T-helper 2 cell treated with Interferon-gamma antibody and Interleukin-4, amounts not matched to agents 5 μg/mL and 100 μg/mL, for 36 hours (primary cell): Measurements from ENCODE around the gene GFY.
A peak's percentile ranks its signal among the peaks of the same experiment; 100 is the strongest.

Source experiments
- DNase-seq: peaks from one replicate; pipeline ENCODE4 v3.0.0; 2021; ENCODE audit warnings: low spot score
- H3K27ac Mint-ChIP-seq: one replicate; pipeline ENCODE4 v1.8.0; 2021; ENCODE audit warnings: mild to moderate bottlenecking, mixed read lengths
- H3K27me3 Mint-ChIP-seq: one replicate; pipeline ENCODE4 v1.8.0; 2021; ENCODE audit warnings: low read depth, mixed read lengths
- H3K36me3 Mint-ChIP-seq: one replicate; pipeline ENCODE4 v1.8.0; 2021; ENCODE audit warnings: low read depth, mixed read lengths
- H3K4me1 Mint-ChIP-seq: one replicate; pipeline ENCODE4 v1.8.0; 2021; ENCODE audit warnings: low read depth, mixed read lengths
- H3K4me3 Mint-ChIP-seq: one replicate; pipeline ENCODE4 v1.8.0; 2022; ENCODE audit warnings: mild to moderate bottlenecking, moderate library complexity, mixed read lengths
- H3K9me3 Mint-ChIP-seq: one replicate; pipeline ENCODE4 v1.8.0; 2021; ENCODE audit warnings: mixed read lengths

GFY gene, protein sequence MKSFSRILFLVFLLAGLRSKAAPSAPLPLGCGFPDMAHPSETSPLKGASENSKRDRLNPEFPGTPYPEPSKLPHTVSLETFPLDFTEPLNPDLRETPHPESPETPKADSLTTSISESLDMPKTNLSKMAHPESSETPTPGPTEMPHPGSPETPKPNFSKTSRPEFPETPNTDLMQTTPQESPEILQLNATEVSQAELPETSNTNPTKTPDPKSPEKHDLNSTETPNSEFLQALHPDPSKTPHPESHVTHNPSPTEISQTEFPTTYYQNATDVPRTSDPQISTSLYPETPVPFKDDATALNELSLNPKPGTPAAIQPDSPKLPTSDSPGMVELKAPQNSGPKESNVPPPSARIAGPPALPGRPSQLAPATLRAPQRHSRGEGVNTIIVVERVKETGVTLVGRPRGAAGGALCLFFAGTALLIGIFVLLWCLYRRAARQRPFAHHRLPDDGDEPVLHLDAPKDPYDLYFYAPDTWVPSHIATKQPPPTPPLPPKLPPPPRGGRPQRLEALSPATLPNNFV

DNA sequence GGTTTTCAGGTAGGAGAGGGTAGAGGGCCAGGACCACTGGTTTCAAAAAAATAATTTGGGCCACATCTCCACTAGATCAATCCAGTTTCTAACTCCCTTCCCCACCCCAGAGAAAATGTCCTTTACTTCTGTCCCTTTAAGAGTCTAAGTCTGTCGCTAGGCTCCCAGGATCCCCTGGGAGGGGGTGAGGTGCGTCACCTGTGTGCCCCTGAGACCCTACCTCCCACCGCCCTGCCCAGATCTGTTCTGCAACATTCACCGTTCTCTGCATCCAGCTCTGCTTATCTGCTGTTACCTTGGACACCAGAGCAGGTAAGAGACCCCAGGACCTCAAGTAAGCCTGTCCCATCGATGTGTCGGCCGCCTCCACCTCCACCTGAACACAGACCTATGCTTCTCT, at the start of gene GFY:
TSS of gene GFY (plus strand) at position 211 of the 400 bp plus-strand sequence. CDS start 1,043 bp downstream, outside the sequence.
- H3K4me1 Mint-ChIP-seq, result peaks cover 43% of the 10 kb centered on the region
- no peak for DNase-seq
- peaks cover 91% of the 10 kb centered on the region for H3K27me3 Mint-ChIP-seq
- no peaks in the 10 kb centered on the region for H3K9me3 Mint-ChIP-seq
- no peak within 1 kb of the TSS for H3K4me3 Mint-ChIP-seq
- no peak within 1 kb of the TSS for H3K27ac Mint-ChIP-seq
- peaks cover 3% of the 10 kb centered on the region for H3K36me3 Mint-ChIP-seq

DNA sequence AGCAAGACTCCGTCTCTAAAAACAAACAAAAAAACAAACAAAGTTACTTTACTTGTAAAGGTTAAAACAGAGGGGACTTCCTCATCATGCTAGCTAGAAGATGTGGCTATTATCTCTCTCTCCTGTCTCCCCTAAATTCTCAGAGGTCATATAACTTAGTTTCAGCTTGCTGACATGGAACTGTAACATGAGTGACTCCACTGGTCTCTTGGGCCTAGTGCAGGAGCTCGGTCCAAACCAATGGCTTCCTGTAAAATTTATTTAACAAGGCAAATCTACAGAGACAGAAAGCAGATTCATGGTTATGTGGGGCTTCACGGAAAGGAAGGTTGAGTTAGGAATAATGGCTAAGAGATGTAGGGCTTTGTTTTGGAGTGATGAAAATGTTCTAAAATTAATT, 46.7 kb upstream of the GFY start:
- Mint-ChIP-seq H3K27ac (no peak overlapping the region), H3K27me3 (peaks cover 2% of the 10 kb centered on the region), H3K36me3 (no peaks in the 10 kb centered on the region), H3K4me3 (no peak overlapping the region), H3K4me1 (no peaks in the 10 kb centered on the region), H3K9me3 (peaks cover 11% of the 10 kb centered on the region)
- no peak for DNase-seq

DNA sequence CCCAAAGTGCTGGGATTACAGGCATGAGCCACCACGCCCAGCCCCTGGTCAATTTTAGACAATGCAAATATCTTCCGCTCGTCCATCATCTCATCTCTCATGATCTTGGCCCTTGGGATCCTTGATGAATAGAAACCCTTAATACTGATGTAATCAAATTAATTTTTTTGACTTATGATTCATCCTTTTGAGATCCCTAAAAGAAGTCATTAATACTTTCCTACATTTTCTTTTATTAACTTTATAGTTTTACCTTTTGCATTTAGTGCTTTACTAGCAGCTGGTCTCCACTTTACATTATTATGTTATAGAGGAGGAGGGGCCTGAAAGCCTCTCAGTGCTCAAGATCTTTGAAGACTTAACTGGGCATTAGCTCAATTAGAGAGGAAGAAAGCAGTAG, 44.8 kb upstream of the GFY start:
- Mint-ChIP-seq H3K9me3 (peaks cover 14% of the 10 kb centered on the region), H3K27ac (no peak overlapping the region), H3K4me1 (peaks cover 2% of the 10 kb centered on the region), H3K4me3 (no peak overlapping the region), H3K36me3 (no peaks in the 10 kb centered on the region), H3K27me3 (peaks cover 6% of the 10 kb centered on the region)
- no peak for DNase-seq

DNA sequence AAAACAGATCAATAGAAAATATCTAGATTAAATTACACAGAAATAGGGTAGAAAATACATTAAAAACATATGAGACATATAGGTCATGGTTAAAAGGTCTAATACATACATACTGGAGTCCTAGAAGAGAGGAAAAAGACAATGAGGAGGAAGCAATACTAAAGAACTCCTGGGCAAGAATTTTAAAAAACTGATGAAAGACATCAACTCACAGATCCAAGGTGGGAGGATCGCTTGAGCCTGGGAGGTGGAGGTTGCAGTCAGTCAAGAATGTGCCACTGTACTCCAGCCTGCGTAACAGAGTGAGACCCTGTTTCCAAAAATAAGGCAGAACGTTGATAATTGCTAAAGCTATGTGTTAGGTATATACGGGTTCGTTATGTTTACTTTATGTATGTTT, 42.5 kb upstream of the GFY start:
- Mint-ChIP-seq H3K27ac (no peak overlapping the region), H3K36me3 (no peaks in the 10 kb centered on the region), H3K27me3 (peaks cover 4% of the 10 kb centered on the region), H3K4me3 (no peak overlapping the region), H3K4me1 (peaks cover 4% of the 10 kb centered on the region), H3K9me3 (peaks cover 14% of the 10 kb centered on the region)
- no peak for DNase-seq

DNA sequence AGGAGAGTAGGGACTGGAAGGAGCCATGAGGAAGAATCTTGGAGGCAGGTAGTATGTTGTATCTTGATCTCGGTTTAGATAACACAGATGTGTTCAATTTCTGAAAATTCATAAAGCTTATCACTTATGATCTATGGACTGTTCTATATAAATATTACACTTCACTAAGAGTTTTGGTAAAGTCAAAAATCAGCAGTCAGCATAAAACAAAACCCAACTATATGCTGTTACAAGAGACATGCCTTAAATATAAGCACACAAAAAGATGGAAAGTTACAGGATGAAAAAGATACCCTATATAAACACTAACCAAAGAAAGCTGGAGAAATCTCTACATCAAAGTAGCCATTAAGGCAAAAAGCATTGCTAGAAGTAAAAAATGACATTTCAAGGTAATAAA, 41.6 kb upstream of the GFY start:
- DNase-seq, result no peak
- Mint-ChIP-seq H3K9me3 (peaks cover 14% of the 10 kb centered on the region), H3K4me3 (no peak overlapping the region), H3K27ac (no peak overlapping the region), H3K4me1 (peaks cover 4% of the 10 kb centered on the region), H3K36me3 (no peaks in the 10 kb centered on the region), H3K27me3 (peaks cover 4% of the 10 kb centered on the region)

DNA sequence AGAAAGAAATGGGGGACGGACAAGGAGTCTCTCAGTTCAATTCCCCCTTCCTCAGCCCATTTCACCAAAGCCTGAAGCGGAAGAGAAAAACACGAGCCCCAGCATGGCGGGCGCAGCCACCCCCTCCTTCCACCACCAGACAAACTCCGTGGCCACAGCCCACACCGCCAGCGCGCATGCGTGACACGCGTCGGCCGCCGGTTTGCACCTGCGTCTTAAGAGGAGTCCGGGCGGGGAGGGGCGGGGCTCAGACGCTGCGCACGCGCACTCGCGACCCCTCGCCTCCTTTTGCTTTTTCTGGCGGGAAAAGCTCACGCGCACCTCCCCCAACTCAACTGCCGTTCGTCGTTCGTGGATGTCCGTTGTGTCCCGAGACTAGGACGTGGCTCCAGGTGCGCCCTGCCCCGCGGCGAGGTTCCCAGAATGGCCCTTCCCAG, 37.2 kb upstream of the GFY start, which contains the start of gene KASH5:
TSS of gene KASH5 (plus strand) at position 314 of the 437 bp plus-strand sequence. CDS start 2,635 bp downstream, outside the sequence.
- peak within 1 kb of the TSS; percentile 54 for H3K27ac Mint-ChIP-seq
- H3K27me3 Mint-ChIP-seq, result peaks cover 7% of the 10 kb centered on the region
- peak; percentile 54 for DNase-seq
- no peaks in the 10 kb centered on the region for H3K36me3 Mint-ChIP-seq
- H3K9me3 Mint-ChIP-seq, result peaks cover 5% of the 10 kb centered on the region
- H3K4me3 Mint-ChIP-seq, result peak within 1 kb of the TSS; percentile 18
- H3K4me1 Mint-ChIP-seq, result peaks cover 15% of the 10 kb centered on the region

DNA sequence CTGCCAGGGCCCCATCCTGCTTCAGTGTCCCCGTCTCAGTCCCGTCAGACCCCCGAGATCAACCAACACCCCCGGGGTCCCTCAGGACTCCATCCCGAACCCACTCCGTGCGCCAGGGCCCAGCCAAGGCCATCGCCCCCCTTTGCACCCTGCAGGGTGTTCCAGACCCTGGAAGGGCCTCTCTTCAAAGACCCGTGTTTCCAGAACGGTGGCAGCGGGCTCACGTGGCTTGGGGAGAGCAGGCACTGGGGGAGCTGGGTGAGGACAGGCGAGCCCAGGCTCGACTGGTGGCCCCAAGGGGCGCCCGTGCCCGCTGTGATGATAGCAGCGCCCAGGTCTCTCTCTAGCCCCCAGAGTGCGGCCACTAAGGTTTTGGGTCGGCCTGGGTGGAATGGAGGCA, 35.8 kb upstream of the GFY start:
- Mint-ChIP-seq H3K27ac (no peak overlapping the region), H3K9me3 (no peaks in the 10 kb centered on the region), H3K36me3 (no peaks in the 10 kb centered on the region), H3K4me3 (no peak overlapping the region), H3K4me1 (peaks cover 13% of the 10 kb centered on the region), H3K27me3 (peaks cover 2% of the 10 kb centered on the region)
- DNase-seq, result no peak

DNA sequence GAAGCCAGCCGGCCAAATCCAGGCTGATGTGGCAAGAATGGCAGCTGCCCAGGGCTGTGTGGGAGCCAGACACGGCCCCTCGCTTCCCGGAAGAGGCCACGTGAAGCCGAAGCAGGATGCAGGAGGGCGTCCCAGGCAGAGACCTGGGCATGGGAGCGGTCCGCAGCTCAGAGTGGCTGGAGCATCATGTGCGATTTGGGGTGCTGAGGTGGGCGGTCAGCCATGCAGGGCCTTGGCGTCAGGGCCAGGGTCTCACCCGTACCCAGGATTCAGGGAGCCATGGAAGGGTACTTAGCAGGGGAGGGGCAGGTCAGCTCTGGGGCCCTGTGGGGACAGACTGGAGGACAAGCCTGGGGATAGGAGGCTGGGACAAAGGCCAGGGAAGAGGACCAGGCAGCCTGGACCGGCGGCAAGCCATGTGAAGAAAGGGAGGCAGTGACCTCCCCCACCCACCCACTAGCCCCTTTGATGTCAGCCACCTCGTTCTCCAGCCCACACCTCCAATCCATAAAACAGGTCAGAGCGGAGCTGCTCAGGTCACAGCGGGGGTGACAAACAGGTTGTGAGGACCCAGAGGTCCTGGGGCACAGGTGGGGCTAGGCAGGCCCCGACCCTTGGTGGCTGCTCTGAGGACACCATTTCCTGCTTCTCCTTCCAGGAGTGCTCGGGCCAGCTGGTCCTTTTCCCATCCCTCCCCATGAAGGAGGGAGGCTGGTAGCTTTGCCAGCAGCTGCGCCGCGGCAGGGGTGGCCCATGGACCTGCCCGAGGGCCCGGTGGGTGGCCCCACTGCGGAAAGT, 34.9 kb upstream of the GFY start:
- DNase-seq, result no peak
- no peak overlapping the region for H3K27ac Mint-ChIP-seq
- H3K27me3 Mint-ChIP-seq, result peaks cover 2% of the 10 kb centered on the region
- no peak overlapping the region for H3K4me3 Mint-ChIP-seq
- no peaks in the 10 kb centered on the region for H3K36me3 Mint-ChIP-seq
- peaks cover 13% of the 10 kb centered on the region for H3K4me1 Mint-ChIP-seq
- no peaks in the 10 kb centered on the region for H3K9me3 Mint-ChIP-seq

DNA sequence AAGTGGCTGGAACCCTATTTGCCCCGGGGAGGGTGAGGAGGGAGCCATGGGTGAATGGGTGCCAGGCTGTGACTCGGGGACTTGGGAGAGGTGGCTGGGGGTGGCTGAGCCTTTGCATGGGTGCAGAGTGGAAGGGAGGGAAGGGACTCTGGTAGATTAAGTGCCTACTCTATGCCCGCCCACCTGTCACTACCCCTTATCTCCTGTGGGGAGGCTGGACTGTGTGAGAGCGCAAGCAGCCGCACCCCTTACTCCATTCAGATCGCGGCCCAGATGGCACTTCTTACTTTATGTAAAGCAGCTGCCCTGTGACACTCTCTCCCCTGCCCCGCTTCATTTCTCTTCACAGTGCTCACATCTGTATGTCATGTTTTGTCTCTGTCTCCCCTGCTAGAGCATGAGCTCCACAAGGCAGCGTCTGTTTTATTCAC, 34.2 kb upstream of the GFY start:
- Mint-ChIP-seq H3K4me3 (no peak overlapping the region), H3K27ac (no peak overlapping the region), H3K27me3 (peaks cover 2% of the 10 kb centered on the region), H3K9me3 (no peaks in the 10 kb centered on the region), H3K36me3 (no peaks in the 10 kb centered on the region), H3K4me1 (peaks cover 14% of the 10 kb centered on the region)
- DNase-seq, result no peak

DNA sequence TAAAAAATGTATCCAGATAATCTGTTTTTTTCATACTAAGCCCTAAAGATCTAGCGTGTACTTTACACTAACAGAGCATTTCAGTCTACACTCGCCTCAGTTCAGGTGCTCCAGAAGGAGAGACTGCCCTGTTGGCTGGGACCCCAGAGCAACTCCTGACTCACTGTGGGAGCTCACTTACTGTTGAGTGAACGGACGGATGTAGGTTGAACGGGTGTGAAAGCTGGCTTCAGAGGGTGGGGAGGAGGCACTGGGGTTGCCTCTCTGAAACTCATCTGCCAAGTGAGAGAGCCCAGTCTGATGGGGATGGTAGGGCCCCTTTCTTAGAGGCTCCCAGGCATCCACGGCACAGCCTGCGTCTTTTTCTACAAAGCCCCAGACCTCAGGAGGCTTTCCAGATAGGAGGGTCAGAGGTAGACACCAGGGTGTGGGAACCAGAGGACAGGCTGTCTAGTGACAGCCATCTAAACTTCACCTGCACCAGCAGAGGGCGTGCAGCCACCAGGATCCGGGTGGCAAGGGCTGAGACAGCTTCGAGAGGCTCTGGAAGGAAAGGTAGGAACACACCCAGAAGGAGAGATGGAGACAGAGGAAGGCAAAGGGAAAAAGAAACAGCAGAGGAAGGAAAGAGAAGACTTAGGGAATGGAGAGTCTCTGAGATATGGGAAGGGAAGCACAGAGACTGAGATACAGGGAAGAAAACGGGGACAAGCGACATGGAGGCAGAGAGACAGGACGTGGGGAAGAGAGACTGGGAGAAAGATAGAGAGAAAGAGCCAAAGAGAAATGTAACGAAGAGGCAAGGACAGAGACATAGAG, 33.4 kb upstream of the GFY start:
- H3K9me3 Mint-ChIP-seq, result no peaks in the 10 kb centered on the region
- H3K36me3 Mint-ChIP-seq, result no peaks in the 10 kb centered on the region
- DNase-seq, result peak; percentile 72
- peak overlapping the region; percentile 49 for H3K27ac Mint-ChIP-seq
- H3K4me1 Mint-ChIP-seq, result peaks cover 14% of the 10 kb centered on the region
- H3K27me3 Mint-ChIP-seq, result peaks cover 2% of the 10 kb centered on the region
- no peak overlapping the region for H3K4me3 Mint-ChIP-seq

DNA sequence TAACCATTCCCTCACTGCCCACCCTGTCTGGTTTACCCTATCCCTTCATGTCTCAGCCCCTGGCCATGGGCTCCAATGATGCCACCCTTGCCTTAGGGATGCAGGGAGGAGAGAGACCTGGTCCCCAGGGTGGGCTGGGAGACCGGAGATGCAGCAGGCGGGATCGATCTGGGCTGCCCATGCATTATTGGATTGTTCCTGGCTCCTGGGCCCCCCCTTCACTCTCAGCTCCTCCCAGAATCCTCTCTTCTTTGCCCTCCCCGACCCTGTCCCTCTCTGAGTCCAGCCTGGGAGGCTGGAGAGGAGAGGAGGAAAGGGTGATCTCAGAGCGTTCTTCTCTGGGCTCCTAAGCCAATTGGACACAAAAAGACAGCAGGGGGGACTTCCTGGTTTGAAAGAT, 31.3 kb upstream of the GFY start:
- H3K9me3 Mint-ChIP-seq, result no peaks in the 10 kb centered on the region
- H3K27me3 Mint-ChIP-seq, result peaks cover 11% of the 10 kb centered on the region
- no peaks in the 10 kb centered on the region for H3K36me3 Mint-ChIP-seq
- no peak for DNase-seq
- no peak overlapping the region for H3K27ac Mint-ChIP-seq
- H3K4me3 Mint-ChIP-seq, result no peak overlapping the region
- peaks cover 22% of the 10 kb centered on the region for H3K4me1 Mint-ChIP-seq

DNA sequence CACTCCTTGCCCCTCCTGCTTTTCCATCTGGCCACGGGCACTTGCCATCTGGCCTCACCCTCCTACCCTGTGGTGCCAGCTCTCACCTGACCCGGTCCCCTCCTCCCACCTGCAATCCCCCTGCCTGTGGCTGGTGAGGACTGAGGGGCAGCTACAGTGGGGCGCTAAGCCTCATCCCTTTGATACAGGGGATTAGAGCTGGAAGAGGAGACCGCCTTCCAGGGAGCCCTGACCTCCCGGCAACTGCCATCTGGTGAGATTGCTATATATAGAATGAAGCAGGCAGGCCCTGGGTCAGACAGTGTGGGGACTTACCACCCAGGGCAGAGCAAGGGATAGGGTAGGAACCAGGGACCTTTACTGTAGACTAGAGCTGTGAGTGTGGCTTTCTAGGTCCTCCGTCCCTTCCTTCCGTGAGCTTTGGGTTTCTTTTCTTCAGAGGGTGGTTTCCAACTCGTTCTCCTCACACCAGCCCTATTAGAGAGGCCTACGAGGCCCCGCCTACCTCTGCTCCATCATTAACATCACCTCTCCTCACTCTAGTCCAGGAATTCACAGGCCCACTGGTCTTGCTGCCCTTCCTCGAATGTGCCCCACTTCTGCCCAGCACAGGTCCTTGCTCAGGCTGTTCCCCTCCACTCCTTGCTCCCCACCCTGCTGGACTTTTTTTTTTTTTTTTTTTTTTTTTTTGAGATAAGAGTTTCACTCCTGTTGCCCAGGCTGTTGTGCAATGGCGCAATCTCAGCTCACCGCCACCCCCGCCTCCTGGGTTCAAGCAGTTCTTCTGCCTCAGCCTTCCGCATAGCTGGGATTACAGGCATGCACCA, 29.4 kb upstream of the GFY start:
- Mint-ChIP-seq H3K4me1 (peaks cover 23% of the 10 kb centered on the region), H3K4me3 (no peak overlapping the region), H3K27me3 (peaks cover 11% of the 10 kb centered on the region), H3K9me3 (no peaks in the 10 kb centered on the region), H3K27ac (no peak overlapping the region), H3K36me3 (no peaks in the 10 kb centered on the region)
- DNase-seq, result no peak
